ENCODE data around the gene SLC7A4. TPM values are rescaled to one million over a fixed set of nuclear protein-coding genes. Genes with fewer than 3 reads are reported as not detected.

The SLC7A4 gene
- total RNA-seq, 1 donor from 2014 or later, result 1.6 TPM

GRCh38 chr22:20985720-20986119 is 46.6 kb downstream of the SLC7A4 start:
- Histone ChIP-seq H3K27me3 (ENCODE audit: control insufficient read depth in 3 of 3, insufficient read depth in 3 of 3, low read length in 3 of 3) (no peaks in the 10 kb centered on the region), H3K9me3 (ENCODE audit: control insufficient read depth in 3 of 3, low read length in 3 of 3) (no peaks in the 10 kb centered on the region), H3K27ac (ENCODE audit: low read depth, low read length) (no peak overlapping the region), H3K4me3 (ENCODE audit: low read length in 3 of 3) (no peak overlapping the region), H3K9ac (ENCODE audit: low read depth in 1 of 3, low read length in 3 of 3) (no peak overlapping the region), H3K36me3 (ENCODE audit: control insufficient read depth in 3 of 3, insufficient read depth in 3 of 3, low read length in 3 of 3) (peaks cover 31 to 37% (median 36%) of the 10 kb centered on the region in 3 donors), H3K4me1 (ENCODE audit: control insufficient read depth in 3 of 3, insufficient read depth in 3 of 3, low read length in 3 of 3) (peaks cover 21 to 28% (median 24%) of the 10 kb centered on the region in 3 donors)

GRCh38 chr22:20983081-20983771 is 49.1 kb downstream of the SLC7A4 start:
- H3K27me3 ChIP-seq (ENCODE audit: control insufficient read depth in 3 of 3, insufficient read depth in 3 of 3, low read length in 3 of 3), result peaks cover 0 to 5% (median 0%) of the 10 kb centered on the region in 3 donors
- peaks cover 29 to 42% (median 39%) of the 10 kb centered on the region in 3 donors for H3K4me1 ChIP-seq (ENCODE audit: control insufficient read depth in 3 of 3, insufficient read depth in 3 of 3, low read length in 3 of 3)
- no peaks in the 10 kb centered on the region for H3K9me3 ChIP-seq (ENCODE audit: control insufficient read depth in 3 of 3, low read length in 3 of 3)
- H3K4me3 ChIP-seq (ENCODE audit: low read length in 3 of 3), result peak overlapping the region; percentile 93 to 98 (median 98)
- H3K9ac ChIP-seq (ENCODE audit: low read depth in 1 of 3, low read length in 3 of 3), result peak overlapping the region; percentile 92 to 97 (median 97)
- peaks cover 22 to 29% (median 29%) of the 10 kb centered on the region in 3 donors for H3K36me3 ChIP-seq (ENCODE audit: control insufficient read depth in 3 of 3, insufficient read depth in 3 of 3, low read length in 3 of 3)
- H3K27ac ChIP-seq (ENCODE audit: low read depth, low read length), result no peak overlapping the region

- Histone ChIP-seq H3K27ac (ENCODE audit: low read depth, low read length) (peak overlapping the region; percentile 83), H3K4me1 (ENCODE audit: control insufficient read depth in 3 of 3, insufficient read depth in 3 of 3, low read length in 3 of 3) (peaks cover 29 to 42% (median 39%) of the 10 kb centered on the region in 3 donors), H3K4me3 (ENCODE audit: low read length in 3 of 3) (peak overlapping the region; percentile 93 to 98 (median 98)), H3K36me3 (ENCODE audit: control insufficient read depth in 3 of 3, insufficient read depth in 3 of 3, low read length in 3 of 3) (peaks cover 19 to 27% (median 22%) of the 10 kb centered on the region in 3 donors), H3K9ac (ENCODE audit: low read depth in 1 of 3, low read length in 3 of 3) (peak overlapping the region; percentile 92 to 97 (median 97)), H3K27me3 (ENCODE audit: control insufficient read depth in 3 of 3, insufficient read depth in 3 of 3, low read length in 3 of 3) (peaks cover 0 to 5% (median 0%) of the 10 kb centered on the region in 3 donors), H3K9me3 (ENCODE audit: control insufficient read depth in 3 of 3, low read length in 3 of 3) (no peaks in the 10 kb centered on the region)
Observed at GRCh38 chr22:20982563-20982882, 49.8 kb downstream of the SLC7A4 start.

GRCh38 chr22:20981787-20982562 is 50.4 kb downstream of the SLC7A4 start, which contains the start of gene LZTR1:
LZTR1 (plus strand) TSS chr22:20982297; CDS start chr22:20982372, 75 bp downstream.
- peak within 1 kb of the TSS; percentile 96 to 97 (median 97) for H3K9ac ChIP-seq (ENCODE audit: low read depth in 1 of 3, low read length in 3 of 3)
- H3K36me3 ChIP-seq (ENCODE audit: control insufficient read depth in 3 of 3, insufficient read depth in 3 of 3, low read length in 3 of 3), result peaks cover 17 to 25% (median 19%) of the 10 kb centered on the region in 3 donors
- no peaks in the 10 kb centered on the region for H3K9me3 ChIP-seq (ENCODE audit: control insufficient read depth in 3 of 3, low read length in 3 of 3)
- peaks cover 29 to 42% (median 39%) of the 10 kb centered on the region in 3 donors for H3K4me1 ChIP-seq (ENCODE audit: control insufficient read depth in 3 of 3, insufficient read depth in 3 of 3, low read length in 3 of 3)
- peak within 1 kb of the TSS; percentile 83 for H3K27ac ChIP-seq (ENCODE audit: low read depth, low read length)
- H3K4me3 ChIP-seq (ENCODE audit: low read length in 3 of 3), result peak within 1 kb of the TSS; percentile 93 to 98 (median 98)
- peaks cover 0 to 11% (median 4%) of the 10 kb centered on the region in 3 donors for H3K27me3 ChIP-seq (ENCODE audit: control insufficient read depth in 3 of 3, insufficient read depth in 3 of 3, low read length in 3 of 3)

- H3K9me3 ChIP-seq (ENCODE audit: control insufficient read depth in 3 of 3, low read length in 3 of 3), result no peaks in the 10 kb centered on the region
- H3K36me3 ChIP-seq (ENCODE audit: control insufficient read depth in 3 of 3, insufficient read depth in 3 of 3, low read length in 3 of 3), result peaks cover 15 to 20% (median 17%) of the 10 kb centered on the region in 3 donors
- peak overlapping the region; percentile 96 to 97 (median 97) for H3K9ac ChIP-seq (ENCODE audit: low read depth in 1 of 3, low read length in 3 of 3)
- peak overlapping the region; percentile 93 to 98 (median 98) for H3K4me3 ChIP-seq (ENCODE audit: low read length in 3 of 3)
- H3K27ac ChIP-seq (ENCODE audit: low read depth, low read length), result peak overlapping the region; percentile 83
- peaks cover 1 to 15% (median 4%) of the 10 kb centered on the region in 3 donors for H3K27me3 ChIP-seq (ENCODE audit: control insufficient read depth in 3 of 3, insufficient read depth in 3 of 3, low read length in 3 of 3)
- H3K4me1 ChIP-seq (ENCODE audit: control insufficient read depth in 3 of 3, insufficient read depth in 3 of 3, low read length in 3 of 3), result peaks cover 29 to 42% (median 39%) of the 10 kb centered on the region in 3 donors
Observed at GRCh38 chr22:20980938-20981722, 51.2 kb downstream of the SLC7A4 start.

- Histone ChIP-seq H3K9me3 (ENCODE audit: control insufficient read depth in 3 of 3, low read length in 3 of 3) (no peaks in the 10 kb centered on the region), H3K27me3 (ENCODE audit: control insufficient read depth in 3 of 3, insufficient read depth in 3 of 3, low read length in 3 of 3) (peaks cover 4 to 17% (median 4%) of the 10 kb centered on the region in 3 donors), H3K27ac (ENCODE audit: low read depth, low read length) (no peak overlapping the region), H3K4me1 (ENCODE audit: control insufficient read depth in 3 of 3, insufficient read depth in 3 of 3, low read length in 3 of 3) (peaks cover 29 to 42% (median 39%) of the 10 kb centered on the region in 3 donors), H3K36me3 (ENCODE audit: control insufficient read depth in 3 of 3, insufficient read depth in 3 of 3, low read length in 3 of 3) (peaks cover 11 to 15% (median 12%) of the 10 kb centered on the region in 3 donors), H3K9ac (ENCODE audit: low read depth in 1 of 3, low read length in 3 of 3) (peak overlapping the region in 2 of 3 donors; percentile 97), H3K4me3 (ENCODE audit: low read length in 3 of 3) (peak overlapping the region; percentile 93 to 98 (median 98))
Observed at GRCh38 chr22:20980523-20980922, 51.8 kb downstream of the SLC7A4 start.

- Histone ChIP-seq H3K36me3 (ENCODE audit: control insufficient read depth in 3 of 3, insufficient read depth in 3 of 3, low read length in 3 of 3) (peaks cover 9 to 12% (median 10%) of the 10 kb centered on the region in 3 donors), H3K9ac (ENCODE audit: low read depth in 1 of 3, low read length in 3 of 3) (peak overlapping the region in 2 of 3 donors; percentile 38 to 97), H3K4me1 (ENCODE audit: control insufficient read depth in 3 of 3, insufficient read depth in 3 of 3, low read length in 3 of 3) (peaks cover 29 to 42% (median 39%) of the 10 kb centered on the region in 3 donors), H3K27me3 (ENCODE audit: control insufficient read depth in 3 of 3, insufficient read depth in 3 of 3, low read length in 3 of 3) (peaks cover 4 to 17% (median 4%) of the 10 kb centered on the region in 3 donors), H3K9me3 (ENCODE audit: control insufficient read depth in 3 of 3, low read length in 3 of 3) (no peaks in the 10 kb centered on the region), H3K27ac (ENCODE audit: low read depth, low read length) (no peak overlapping the region), H3K4me3 (ENCODE audit: low read length in 3 of 3) (peak overlapping the region; percentile 35 to 54 (median 38))
Observed at GRCh38 chr22:20979940-20980453, 52.4 kb downstream of the SLC7A4 start.

GRCh38 chr22:20979243-20979809 is 53.0 kb downstream of the SLC7A4 start:
- H3K36me3 ChIP-seq (ENCODE audit: control insufficient read depth in 3 of 3, insufficient read depth in 3 of 3, low read length in 3 of 3), result peaks cover 6 to 12% (median 10%) of the 10 kb centered on the region in 3 donors
- peak overlapping the region in 2 of 3 donors; percentile 65 to 97 for H3K9ac ChIP-seq (ENCODE audit: low read depth in 1 of 3, low read length in 3 of 3)
- no peak overlapping the region for H3K27ac ChIP-seq (ENCODE audit: low read depth, low read length)
- H3K27me3 ChIP-seq (ENCODE audit: control insufficient read depth in 3 of 3, insufficient read depth in 3 of 3, low read length in 3 of 3), result peaks cover 4 to 21% (median 9%) of the 10 kb centered on the region in 3 donors
- peaks cover 29 to 42% (median 39%) of the 10 kb centered on the region in 3 donors for H3K4me1 ChIP-seq (ENCODE audit: control insufficient read depth in 3 of 3, insufficient read depth in 3 of 3, low read length in 3 of 3)
- H3K4me3 ChIP-seq (ENCODE audit: low read length in 3 of 3), result peak overlapping the region; percentile 38 to 54 (median 52)
- H3K9me3 ChIP-seq (ENCODE audit: control insufficient read depth in 3 of 3, low read length in 3 of 3), result no peaks in the 10 kb centered on the region

All from skeletal muscle tissue (tissue), 4 donors.